Endothelial cell of umbilical vein (primary cell): ENCODE results near the gene VAC14. TPM values are rescaled to one million over a fixed set of nuclear protein-coding genes. Genes with fewer than 3 reads are reported as not detected.

Experiments used
- BruUV-seq: library from RNA; stranded (reverse); fragments of 400-500 nt; replicated peaks from 2 replicates; lab custom pipeline; 2021; lab: Mats Ljungman, UMichigan
- CTCF ChIA-PET: fragments of 300-600, 350-600 bp; sonication (Branson Sonifier 250); formaldehyde crosslinking; loops from one replicate; lab custom pipeline; 2021; ENCODE audit warnings: antibody characterized with exemption, inconsistent platforms; lab: Charles Lee
- POLR2A ChIA-PET: fragments of 300-600, 350-600 bp; sonication (Branson Sonifier 250); formaldehyde crosslinking; loops from one replicate; lab custom pipeline; 2021; ENCODE audit warnings: antibody characterized with exemption, inconsistent platforms; lab: Charles Lee
- DNase-seq: peaks from one replicate; pipeline ENCODE4 v3.0.0-alpha.2; 2011; ENCODE audit warnings: low read depth, low spot score
- FAIRE-seq: peaks from 2 replicates; lab custom pipeline; 2011; peaks lifted over from hg19 to GRCh38; lab: Jason Lieb, UNC
- H2AFZ ChIP-seq: 2 replicates; pipeline ENCODE4 v1.6.0; 2012; ENCODE audit warnings: low read depth, low read length, control low read depth, inconsistent platforms
- H3K27ac ChIP-seq: 2 replicates; pipeline ENCODE4 v1.5.1; 2011; ENCODE audit warnings: low read depth, mild to moderate bottlenecking, control low read depth, low read length, moderate library complexity; ENCODE audit not compliant: insufficient read depth
- H3K27me3 ChIP-seq, 2 experiments: 2 replicates each; pipeline versions ENCODE4 v1.6.0 to v1.6.1; 2011; ENCODE audit warnings: low read length in 2 of 2, mixed read lengths in 1 of 2; ENCODE audit not compliant: control insufficient read depth in 2 of 2, insufficient read depth in 2 of 2
- H3K36me3 ChIP-seq, 2 experiments: 2 replicates in 1 of 2; 3 replicates in 1 of 2; pipeline ENCODE4 v1.5.1; 2011; ENCODE audit warnings: low read length in 2 of 2, mild to moderate bottlenecking in 1 of 2, moderate library complexity in 1 of 2; ENCODE audit not compliant: control insufficient read depth in 2 of 2, insufficient read depth in 2 of 2; ENCODE audit errors: extremely low read depth in 1 of 2
- H3K4me1 ChIP-seq: 3 replicates; pipeline ENCODE4 v1.5.1; 2011; ENCODE audit warnings: mild to moderate bottlenecking, low read length; ENCODE audit not compliant: control insufficient read depth, insufficient read depth; ENCODE audit errors: extremely low read depth
- H3K4me2 ChIP-seq: 2 replicates; pipeline ENCODE4 v1.6.1; 2011; ENCODE audit warnings: low read length, control low read depth, mixed read lengths; ENCODE audit not compliant: insufficient read depth
- H3K4me3 ChIP-seq, 3 experiments: fragments of 200-600 bp in 1 of 3; sonication (generic), shearing (Covaris generic) in 1 of 3; replicated peaks in 1 of 3; 2 replicates each; pipeline ENCODE4 v1.5.1; 2011 to 2016; ENCODE audit warnings: control low read depth in 3 of 3, low read length in 3 of 3, mild to moderate bottlenecking in 2 of 3, inconsistent platforms in 1 of 3, low read depth in 1 of 3, moderate library complexity in 1 of 3; ENCODE audit not compliant: insufficient read depth in 1 of 3
- H3K79me2 ChIP-seq: 2 replicates; pipeline ENCODE4 v1.6.0; 2012; ENCODE audit warnings: low read length, inconsistent platforms; ENCODE audit not compliant: control insufficient read depth, insufficient read depth
- H3K9ac ChIP-seq: replicated peaks from 2 replicates; pipeline ENCODE3; 2011; ENCODE audit warnings: low read length, control low read depth; ENCODE audit not compliant: insufficient read depth; ENCODE audit errors: extremely low read depth
- H3K9me1 ChIP-seq: replicated peaks from 3 replicates; pipeline ENCODE4 v1.6.0; 2011; ENCODE audit warnings: mild to moderate bottlenecking, low read length; ENCODE audit not compliant: control insufficient read depth, insufficient read depth; ENCODE audit errors: extremely low read depth
- H3K9me3 ChIP-seq: replicated peaks from 2 replicates; pipeline ENCODE4 v1.5.1; 2012; ENCODE audit warnings: low read length, inconsistent platforms; ENCODE audit not compliant: control insufficient read depth, insufficient read depth
- H4K20me1 ChIP-seq: replicated peaks from 2 replicates; pipeline ENCODE3; 2011; ENCODE audit warnings: mild to moderate bottlenecking, low read length; ENCODE audit not compliant: control insufficient read depth, insufficient read depth; ENCODE audit errors: extremely low read depth
- CTCF ChIP-seq, 2 donors: IDR thresholded peaks; 1 replicate in 1 of 2; 2 replicates in 1 of 2; pipeline ENCODE4 v1.5.1; 2011; ENCODE audit warnings: low read length in 2 of 2, mild to moderate bottlenecking in 2 of 2, moderate library complexity in 2 of 2, control low read depth in 1 of 2, inconsistent platforms in 1 of 2, low read depth in 1 of 2; ENCODE audit not compliant: insufficient read depth in 1 of 2; ENCODE audit errors: extremely low read depth in 1 of 2
- EZH2 ChIP-seq: IDR thresholded peaks from 2 replicates; pipeline ENCODE4 v1.6.1; 2012; ENCODE audit warnings: borderline replicate concordance, low read depth, mild to moderate bottlenecking, moderate library complexity, low read length, inconsistent platforms; ENCODE audit not compliant: severe bottlenecking
- FOS ChIP-seq: IDR thresholded peaks from 2 replicates; pipeline ENCODE4 v1.6.1; 2011; ENCODE audit warnings: mild to moderate bottlenecking, low read length, moderate library complexity, borderline replicate concordance; ENCODE audit not compliant: insufficient read depth
- GATA2 ChIP-seq: IDR thresholded peaks from 2 replicates; pipeline ENCODE4 v1.7.0; 2011; ENCODE audit warnings: low read depth, mild to moderate bottlenecking, moderate library complexity, mixed read lengths, low read length; ENCODE audit not compliant: insufficient read length, insufficient read depth
- JUN ChIP-seq: IDR thresholded peaks from 2 replicates; pipeline ENCODE4 v1.6.1; 2011; ENCODE audit warnings: borderline replicate concordance, low read depth; ENCODE audit not compliant: insufficient read length, insufficient read depth
- MAX ChIP-seq: IDR thresholded peaks from 2 replicates; pipeline ENCODE4 v1.6.1; 2011; ENCODE audit not compliant: insufficient read depth, insufficient read length
- MYC ChIP-seq: IDR thresholded peaks from one replicate; pipeline ENCODE4 v1.6.1; 2011; ENCODE audit warnings: mild to moderate bottlenecking, low read depth, low read length
- POLR2A ChIP-seq: IDR thresholded peaks from 2 replicates; pipeline ENCODE4 v1.6.1; 2012; ENCODE audit warnings: low read depth, mild to moderate bottlenecking, control low read depth, low read length
- POLR2AphosphoS5 ChIP-seq: IDR thresholded peaks from 2 replicates; pipeline ENCODE4 v1.6.1; 2012; ENCODE audit warnings: low read depth, mild to moderate bottlenecking, control low read depth, low read length, moderate library complexity; ENCODE audit not compliant: insufficient read depth
- dilution Hi-C: fragments of 300-500 bp; cut with MboI; formaldehyde crosslinking; loops from one replicate; pipeline ENCODE4 v1.15.0; 2019; ENCODE audit warnings: low sequenced_read_pairs; ENCODE audit not compliant: extremely low pct_ligation_motif_present
- intact Hi-C: fragments of 100-400 bp; cut with micrococcal nuclease; formaldehyde crosslinking; loops from one replicate; pipeline ENCODE4 v1.10.0; 2022
- polyA plus RNA-seq, 4 experiments: library from polyadenylated mRNA; depleted of rRNA in 3 of 4; stranded (reverse) in 3 of 4; unstranded in 1 of 4; fragments of >200 nt; gene quantifications; 2 replicates each; pipeline versions ENCODE4 v1.2.1 to v1.2.3, GENCODE V29; 2011 to 2012; ENCODE audit warnings: missing spikeins in 1 of 4
- total RNA-seq: library from RNA; stranded (reverse); gene quantifications from 2 replicates; pipeline ENCODE4 v1.2.3, GENCODE V29; 2021

VAC14 gene
- total and polyA plus RNA-seq, 2 donors (not counting 3 experiments of a cell fraction or from before 2014, with no cell fraction given) = 37.6 to 57.9 TPM

GRCh38 chr16:70704586-70704985 is 96.4 kb downstream of the VAC14 start:
- CTCF ChIA-PET = interaction anchor here (1.1 kb wide), 1 partner anchor 25 kb away, joined by 3 read pairs; no protein-coding TSS in a partner anchor
- H3K9ac ChIP-seq = no peak overlapping the region

More at GRCh38 chr16:70704586-70704985, 96.4 kb downstream of the VAC14 start:
- no peaks in the 10 kb centered on the region for H3K79me2 ChIP-seq
- no peaks in the 10 kb centered on the region for H3K9me3 ChIP-seq
- dilution Hi-C loops = no loop called here
- H3K4me2 ChIP-seq = no peak overlapping the region
- no peaks in the 10 kb centered on the region for H3K36me3 ChIP-seq
- H2AFZ ChIP-seq = no peak overlapping the region
- peaks cover 32% of the 10 kb centered on the region for H3K4me1 ChIP-seq
- no peak for DNase-seq
- no peak overlapping the region for H3K4me3 ChIP-seq
- H3K27me3 ChIP-seq = no peaks in the 10 kb centered on the region
- intact Hi-C loops = no loop called here
- no peak for FAIRE-seq
- H3K9me1 ChIP-seq = no peaks in the 10 kb centered on the region
- no TSS peak for BruUV-seq
- POLR2A ChIA-PET = no interaction called here
- no peaks in the 10 kb centered on the region for H4K20me1 ChIP-seq
- no peak overlapping the region for H3K27ac ChIP-seq
- TF ChIP-seq POLR2A = no peak
- TF ChIP-seq GATA2 = no peak
- TF ChIP-seq MYC = no peak
- TF ChIP-seq CTCF (IDR thresholded peaks at IDR 0.05; ENCODE audit: extremely low read depth in 1 of 2, insufficient read depth in 1 of 2, low read depth in 1 of 2, low read length in 2 of 2) = no peak
- TF ChIP-seq MAX = no peak
- no peak for TF ChIP-seq EZH2
- TF ChIP-seq POLR2AphosphoS5 = no peak
- TF ChIP-seq FOS = no peak
- TF ChIP-seq JUN = no peak
